A549 (cell line): ENCODE results near the gene YAE1. TPM values are rescaled to one million over a fixed set of nuclear protein-coding genes. Genes with fewer than 3 reads are reported as not detected.

Source experiments
- ATAC-seq, 2 experiments: fragments of 200-7000 bp in 1 of 2; fragments of >200 bp in 1 of 2; cut with Nextera tagmentation in 1 of 2; cut with Tn5 transposase in 1 of 2; 3 replicates each; pipeline versions ENCODE4 v1.8.0 to v1.9.1; 2018 to 2020; ENCODE audit warnings: mild to moderate bottlenecking in 1 of 2, moderate library complexity in 1 of 2
- CTCF ChIA-PET: fragments of 300-600 bp; sonication (Branson Sonifier 250); formaldehyde crosslinking; extraction: SDS; loops from one replicate; lab custom pipeline; 2021; ENCODE audit warnings: antibody characterized with exemption, inconsistent platforms; lab: Yijun Ruan, JAX
- POLR2A ChIA-PET: fragments of 350-600 bp; formaldehyde crosslinking; extraction: SDS; loops from one replicate; lab custom pipeline; 2021; ENCODE audit warnings: antibody characterized with exemption, inconsistent platforms; lab: Yijun Ruan, JAX
- DNase-seq, 2 experiments: peaks; one replicate each; pipeline versions ENCODE4 v3.0.0 to v3.0.0-alpha.2; 2011 to 2016; ENCODE audit warnings: low read depth in 1 of 2, low spot score in 1 of 2
- FAIRE-seq: peaks from 2 replicates; lab custom pipeline; 2011; peaks lifted over from hg19 to GRCh38; lab: Jason Lieb, UNC
- H3K27ac ChIP-seq, 2 experiments: fragments of >200 bp; sonication (Bioruptor Twin); formaldehyde crosslinking; 3 replicates each; pipeline ENCODE4 v1.5.1; 2016 to 2017
- H3K4me1 ChIP-seq: fragments of >200 bp; sonication (Bioruptor Twin); formaldehyde crosslinking; 3 replicates; pipeline ENCODE4 v1.6.1; 2016
- H3K4me2 ChIP-seq: fragments of >200 bp; sonication (Bioruptor Twin); formaldehyde crosslinking; 3 replicates; pipeline ENCODE4 v1.6.1; 2016
- H3K4me3 ChIP-seq: fragments of >200 bp; sonication (Bioruptor Twin); formaldehyde crosslinking; 3 replicates; pipeline ENCODE4 v1.5.1; 2016
- H3K9me3 ChIP-seq: fragments of >200 bp; sonication (Bioruptor Twin); formaldehyde crosslinking; 3 replicates; pipeline ENCODE4 v1.6.1; 2016
- BHLHE40 ChIP-seq: IDR thresholded peaks from 2 replicates; pipeline ENCODE4 v1.6.1; 2012; ENCODE audit warnings: low read depth, low read length, inconsistent platforms
- CBX2 ChIP-seq: fragments of 200-600 bp; sonication (generic); IDR thresholded peaks from 2 replicates; pipeline ENCODE4 v1.6.1; 2016; ENCODE audit warnings: low read depth, mild to moderate bottlenecking, borderline replicate concordance
- CHD2 ChIP-seq: fragments of 150-350 bp; IDR thresholded peaks from 2 replicates; pipeline ENCODE4 v1.6.1; 2014; ENCODE audit warnings: low read length; ENCODE audit not compliant: partially characterized antibody
- ESRRA ChIP-seq: fragments of 150-350 bp; IDR thresholded peaks from 2 replicates; pipeline ENCODE4 v1.6.1; 2014; ENCODE audit warnings: mild to moderate bottlenecking, low read length, borderline replicate concordance
- FOSB ChIP-seq: fragments of 250-450 bp; sonication (Bioruptor Pico); IDR thresholded peaks from 2 replicates; pipeline ENCODE4 v1.5.0; 2020; ENCODE audit warnings: mild to moderate bottlenecking, moderate library complexity
- FOXS1 ChIP-seq: fragments of 250-450 bp; sonication (Bioruptor Pico); IDR thresholded peaks from 2 replicates; pipeline ENCODE4 v1.5.0; 2020; ENCODE audit warnings: mild to moderate bottlenecking, moderate library complexity
- GATA3 ChIP-seq: IDR thresholded peaks from 2 replicates; pipeline ENCODE4 v1.6.1; 2012; ENCODE audit warnings: borderline replicate concordance
- HOXB13 ChIP-seq: fragments of 250-450 bp; sonication (Bioruptor Pico); IDR thresholded peaks from 2 replicates; pipeline ENCODE4 v1.5.0; 2020; ENCODE audit warnings: low read depth, mild to moderate bottlenecking, moderate library complexity
- HOXB5 ChIP-seq: fragments of 250-450 bp; sonication (Bioruptor Pico); IDR thresholded peaks from 2 replicates; pipeline ENCODE4 v1.5.0; 2020; ENCODE audit warnings: mild to moderate bottlenecking, moderate library complexity
- JUN ChIP-seq, 2 experiments: fragments of >200 bp; sonication (Bioruptor Twin); formaldehyde crosslinking; IDR thresholded peaks; 2 replicates in 1 of 2; 3 replicates in 1 of 2; pipeline ENCODE4 v1.6.1; 2016 to 2017
- KDM1A ChIP-seq: fragments of 200-600 bp; sonication (generic); IDR thresholded peaks from 2 replicates; pipeline ENCODE4 v1.6.1; 2016; ENCODE audit warnings: low read depth, mild to moderate bottlenecking
- KDM5A ChIP-seq: fragments of 200-600 bp; sonication (generic); IDR thresholded peaks from 2 replicates; pipeline ENCODE4 v1.6.1; 2016; ENCODE audit warnings: antibody characterized with exemption, mild to moderate bottlenecking
- MYC ChIP-seq: IDR thresholded peaks from 2 replicates; pipeline ENCODE4 v1.6.1; 2012; ENCODE audit warnings: mild to moderate bottlenecking, inconsistent platforms, low read length, improper control_type of control experiment, borderline replicate concordance
- NFE2L2 ChIP-seq: fragments of 150-350 bp; conservative IDR thresholded peaks from 2 replicates; pipeline ENCODE4 v1.6.1; 2014; ENCODE audit warnings: low read length
- PHF8 ChIP-seq: fragments of 200-600 bp; sonication (generic); IDR thresholded peaks from 2 replicates; pipeline ENCODE4 v1.6.1; 2016; ENCODE audit warnings: low read depth, mild to moderate bottlenecking, antibody characterized with exemption, moderate library complexity, borderline replicate concordance
- POLR2A ChIP-seq: IDR thresholded peaks from 2 replicates; pipeline ENCODE4 v1.6.1; 2012; ENCODE audit warnings: mild to moderate bottlenecking, low read length
- POLR2AphosphoS2 ChIP-seq: conservative IDR thresholded peaks from 2 replicates; pipeline ENCODE4 v1.6.1; 2012; ENCODE audit warnings: low read length, improper control_type of control experiment, inconsistent platforms
- RFX5 ChIP-seq: fragments of 450-650 bp; IDR thresholded peaks from 2 replicates; pipeline ENCODE4 v1.7.1; 2014; ENCODE audit warnings: antibody characterized with exemption, mild to moderate bottlenecking, moderate library complexity
- SREBF2 ChIP-seq: fragments of 450-650 bp; IDR thresholded peaks from 2 replicates; pipeline ENCODE4 v1.6.1; 2014; ENCODE audit warnings: mild to moderate bottlenecking, moderate library complexity
- ZC3H11A ChIP-seq: fragments of 450-650 bp; IDR thresholded peaks from 2 replicates; pipeline ENCODE4 v1.6.1; 2014; ENCODE audit warnings: antibody characterized with exemption, mild to moderate bottlenecking
- ZSCAN20 ChIP-seq: fragments of 250-450 bp; sonication (Bioruptor Pico); IDR thresholded peaks from 2 replicates; pipeline ENCODE4 v1.8.0; 2022; ENCODE audit warnings: mild to moderate bottlenecking, moderate library complexity
- WGBS: methylation state at CpG from one replicate; pipeline ENCODE4 v1.1.6; 2017; ENCODE audit errors: missing lambda C conversion rate; 5-methylcytosine and 5-hydroxymethylcytosine counted together
- polyA plus RNA-seq, 4 experiments: library from polyadenylated mRNA; depleted of rRNA in 3 of 4; stranded (reverse); fragments of >200 nt; fragmentation: RNase III in 1 of 4; extraction: RNeasy Plus Mini Kit Qiagen cat#74134 plus additional on column Dnase treatment in 1 of 4; gene quantifications; 2 replicates in 3 of 4; 3 replicates in 1 of 4; pipeline ENCODE4 v1.2.3, GENCODE V29; 2011 to 2017
- TF ChIP-seq, protein P1 (sequence below): fragments of 250-450 bp; sonication (Bioruptor Pico); IDR thresholded peaks from 2 replicates; pipeline ENCODE4 v1.5.0; 2021; ENCODE audit warnings: mild to moderate bottlenecking, moderate library complexity, borderline replicate concordance
- TF ChIP-seq, protein P2 (sequence below): fragments of >200 bp; sonication (Bioruptor Twin); formaldehyde crosslinking; IDR thresholded peaks from 3 replicates; pipeline ENCODE4 v1.6.1; 2016
- TF ChIP-seq, protein P3 (sequence below): IDR thresholded peaks from 2 replicates; pipeline ENCODE4 v1.6.1; 2012
- TF ChIP-seq, protein P4 (sequence below): fragments of 150-350 bp; IDR thresholded peaks from 2 replicates; pipeline ENCODE4 v1.6.1; 2014; ENCODE audit warnings: low read depth, mild to moderate bottlenecking, low read length
- TF ChIP-seq, protein P5 (sequence below): fragments of 200-600 bp; sonication (generic); IDR thresholded peaks from 2 replicates; pipeline ENCODE4 v1.6.1; 2016; ENCODE audit warnings: antibody characterized with exemption, mild to moderate bottlenecking, moderate library complexity

Gene YAE1
- polyA plus RNA-seq, 2 of the 4 experiments (the other 2 are of a cell fraction): 59.1 to 61.2 TPM

DNA sequence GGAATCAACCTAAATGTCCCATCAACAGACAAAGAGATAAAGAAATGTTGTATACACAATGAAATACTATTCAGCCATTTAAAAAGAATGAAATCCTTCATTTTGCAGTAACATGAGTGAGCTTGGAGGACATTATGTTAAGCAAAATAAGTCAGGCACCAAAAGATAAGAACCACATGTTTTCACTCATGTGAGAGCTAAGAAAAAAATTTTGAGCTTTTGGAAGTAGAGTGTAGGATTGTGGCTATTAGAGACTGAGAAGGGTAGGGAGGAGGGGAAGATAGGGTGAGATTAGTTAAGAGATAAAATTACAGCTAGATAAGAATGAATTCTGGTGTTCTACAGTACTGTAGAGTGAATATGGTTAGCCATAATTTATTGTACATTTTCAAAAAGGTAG lies 8.3 kb upstream of the YAE1 start:
- POLR2A ChIA-PET: no interaction called here
- Histone ChIP-seq H3K27ac (no peak overlapping the region), H3K4me1 (no peaks in the 10 kb centered on the region), H3K4me2 (no peak overlapping the region), H3K9me3 (no peaks in the 10 kb centered on the region), H3K4me3 (no peak overlapping the region)
- CTCF ChIA-PET: interaction anchor here (0.6 to 1.1 kb wide), 2 partner anchors 23 to 1097 kb away, joined by 3 read pairs; no protein-coding TSS in a partner anchor
- FAIRE-seq: no peak
- ATAC-seq: no peak
- TF ChIP-seq RFX5 (no peak), BHLHE40 (no peak), SREBF2 (no peak), PHF8 (no peak), CHD2 (no peak), NFE2L2 (no peak), GATA3 (no peak), KDM1A (no peak), ZSCAN20 (CRISPR knock-in tag) (no peak), HOXB13 (CRISPR knock-in tag) (no peak), HOXB5 (no peak), FOXS1 (CRISPR knock-in tag) (no peak), CBX2 (no peak), ZC3H11A (no peak), MYC (no peak), POLR2AphosphoS2 (no peak)
- TF ChIP-seq, protein P1, sequence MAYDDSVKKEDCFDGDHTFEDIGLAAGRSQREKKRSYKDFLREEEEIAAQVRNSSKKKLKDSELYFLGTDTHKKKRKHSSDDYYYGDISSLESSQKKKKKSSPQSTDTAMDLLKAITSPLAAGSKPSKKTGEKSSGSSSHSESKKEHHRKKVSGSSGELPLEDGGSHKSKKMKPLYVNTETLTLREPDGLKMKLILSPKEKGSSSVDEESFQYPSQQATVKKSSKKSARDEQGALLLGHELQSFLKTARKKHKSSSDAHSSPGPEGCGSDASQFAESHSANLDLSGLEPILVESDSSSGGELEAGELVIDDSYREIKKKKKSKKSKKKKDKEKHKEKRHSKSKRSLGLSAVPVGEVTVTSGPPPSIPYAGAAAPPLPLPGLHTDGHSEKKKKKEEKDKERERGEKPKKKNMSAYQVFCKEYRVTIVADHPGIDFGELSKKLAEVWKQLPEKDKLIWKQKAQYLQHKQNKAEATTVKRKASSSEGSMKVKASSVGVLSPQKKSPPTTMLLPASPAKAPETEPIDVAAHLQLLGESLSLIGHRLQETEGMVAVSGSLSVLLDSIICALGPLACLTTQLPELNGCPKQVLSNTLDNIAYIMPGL (CRISPR knock-in tag): no peak
- TF ChIP-seq, protein P2, sequence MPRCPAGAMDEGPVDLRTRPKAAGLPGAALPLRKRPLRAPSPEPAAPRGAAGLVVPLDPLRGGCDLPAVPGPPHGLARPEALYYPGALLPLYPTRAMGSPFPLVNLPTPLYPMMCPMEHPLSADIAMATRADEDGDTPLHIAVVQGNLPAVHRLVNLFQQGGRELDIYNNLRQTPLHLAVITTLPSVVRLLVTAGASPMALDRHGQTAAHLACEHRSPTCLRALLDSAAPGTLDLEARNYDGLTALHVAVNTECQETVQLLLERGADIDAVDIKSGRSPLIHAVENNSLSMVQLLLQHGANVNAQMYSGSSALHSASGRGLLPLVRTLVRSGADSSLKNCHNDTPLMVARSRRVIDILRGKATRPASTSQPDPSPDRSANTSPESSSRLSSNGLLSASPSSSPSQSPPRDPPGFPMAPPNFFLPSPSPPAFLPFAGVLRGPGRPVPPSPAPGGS: no peak
- TF ChIP-seq, protein P3, sequence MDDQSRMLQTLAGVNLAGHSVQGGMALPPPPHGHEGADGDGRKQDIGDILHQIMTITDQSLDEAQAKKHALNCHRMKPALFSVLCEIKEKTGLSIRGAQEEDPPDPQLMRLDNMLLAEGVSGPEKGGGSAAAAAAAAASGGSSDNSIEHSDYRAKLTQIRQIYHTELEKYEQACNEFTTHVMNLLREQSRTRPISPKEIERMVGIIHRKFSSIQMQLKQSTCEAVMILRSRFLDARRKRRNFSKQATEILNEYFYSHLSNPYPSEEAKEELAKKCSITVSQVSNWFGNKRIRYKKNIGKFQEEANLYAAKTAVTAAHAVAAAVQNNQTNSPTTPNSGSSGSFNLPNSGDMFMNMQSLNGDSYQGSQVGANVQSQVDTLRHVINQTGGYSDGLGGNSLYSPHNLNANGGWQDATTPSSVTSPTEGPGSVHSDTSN: no peak
- TF ChIP-seq, protein P4, sequence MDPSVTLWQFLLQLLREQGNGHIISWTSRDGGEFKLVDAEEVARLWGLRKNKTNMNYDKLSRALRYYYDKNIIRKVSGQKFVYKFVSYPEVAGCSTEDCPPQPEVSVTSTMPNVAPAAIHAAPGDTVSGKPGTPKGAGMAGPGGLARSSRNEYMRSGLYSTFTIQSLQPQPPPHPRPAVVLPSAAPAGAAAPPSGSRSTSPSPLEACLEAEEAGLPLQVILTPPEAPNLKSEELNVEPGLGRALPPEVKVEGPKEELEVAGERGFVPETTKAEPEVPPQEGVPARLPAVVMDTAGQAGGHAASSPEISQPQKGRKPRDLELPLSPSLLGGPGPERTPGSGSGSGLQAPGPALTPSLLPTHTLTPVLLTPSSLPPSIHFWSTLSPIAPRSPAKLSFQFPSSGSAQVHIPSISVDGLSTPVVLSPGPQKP: no peak
- DNase-seq: no peak

DNA sequence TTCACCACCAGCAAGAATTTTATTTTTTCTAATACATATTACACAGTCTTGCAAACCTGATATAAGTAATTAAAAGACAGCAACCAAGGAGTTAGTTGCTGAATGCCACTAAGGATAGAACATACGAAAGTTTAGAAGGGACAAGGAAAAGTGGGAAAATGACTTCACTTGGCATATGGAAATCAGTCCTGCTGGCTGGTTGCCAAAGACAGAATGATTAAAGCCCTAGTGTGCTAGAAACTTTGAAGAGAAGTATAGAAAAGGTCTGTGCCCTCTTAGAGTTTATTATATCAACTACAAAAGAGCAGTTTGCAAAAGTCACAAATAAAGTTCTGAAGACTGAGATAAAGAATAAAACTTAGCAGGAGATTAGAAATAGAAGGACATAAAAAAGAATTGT lies 5.8 kb upstream of the YAE1 start:
- H3K4me3 ChIP-seq: no peak overlapping the region
- DNase-seq: no peak
- ATAC-seq: no peak
- POLR2A ChIA-PET: no interaction called here
- 45% methylated on average over 1 of the region's 1 CpG for WGBS
- H3K4me2 ChIP-seq: no peak overlapping the region
- H3K4me1 ChIP-seq: no peaks in the 10 kb centered on the region
- no peak for FAIRE-seq
- CTCF ChIA-PET: interaction anchor here (0.6 to 1.0 kb wide), 2 partner anchors 20 to 106 kb away, joined by 3 read pairs; no protein-coding TSS in a partner anchor
- no peak overlapping the region for H3K27ac ChIP-seq
- no peak for TF ChIP-seq KDM5A
- TF ChIP-seq POLR2A: no peak
- no peak for TF ChIP-seq FOSB (CRISPR knock-in tag)
- TF ChIP-seq JUN (IDR thresholded peaks at IDR 0.05): no peak
- no peak for TF ChIP-seq HOXB5
- TF ChIP-seq, protein P3: no peak
- TF ChIP-seq, protein P5, sequence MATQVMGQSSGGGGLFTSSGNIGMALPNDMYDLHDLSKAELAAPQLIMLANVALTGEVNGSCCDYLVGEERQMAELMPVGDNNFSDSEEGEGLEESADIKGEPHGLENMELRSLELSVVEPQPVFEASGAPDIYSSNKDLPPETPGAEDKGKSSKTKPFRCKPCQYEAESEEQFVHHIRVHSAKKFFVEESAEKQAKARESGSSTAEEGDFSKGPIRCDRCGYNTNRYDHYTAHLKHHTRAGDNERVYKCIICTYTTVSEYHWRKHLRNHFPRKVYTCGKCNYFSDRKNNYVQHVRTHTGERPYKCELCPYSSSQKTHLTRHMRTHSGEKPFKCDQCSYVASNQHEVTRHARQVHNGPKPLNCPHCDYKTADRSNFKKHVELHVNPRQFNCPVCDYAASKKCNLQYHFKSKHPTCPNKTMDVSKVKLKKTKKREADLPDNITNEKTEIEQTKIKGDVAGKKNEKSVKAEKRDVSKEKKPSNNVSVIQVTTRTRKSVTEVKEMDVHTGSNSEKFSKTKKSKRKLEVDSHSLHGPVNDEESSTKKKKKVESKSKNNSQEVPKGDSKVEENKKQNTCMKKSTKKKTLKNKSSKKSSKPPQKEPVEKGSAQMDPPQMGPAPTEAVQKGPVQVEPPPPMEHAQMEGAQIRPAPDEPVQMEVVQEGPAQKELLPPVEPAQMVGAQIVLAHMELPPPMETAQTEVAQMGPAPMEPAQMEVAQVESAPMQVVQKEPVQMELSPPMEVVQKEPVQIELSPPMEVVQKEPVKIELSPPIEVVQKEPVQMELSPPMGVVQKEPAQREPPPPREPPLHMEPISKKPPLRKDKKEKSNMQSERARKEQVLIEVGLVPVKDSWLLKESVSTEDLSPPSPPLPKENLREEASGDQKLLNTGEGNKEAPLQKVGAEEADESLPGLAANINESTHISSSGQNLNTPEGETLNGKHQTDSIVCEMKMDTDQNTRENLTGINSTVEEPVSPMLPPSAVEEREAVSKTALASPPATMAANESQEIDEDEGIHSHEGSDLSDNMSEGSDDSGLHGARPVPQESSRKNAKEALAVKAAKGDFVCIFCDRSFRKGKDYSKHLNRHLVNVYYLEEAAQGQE: no peak
- TF ChIP-seq GATA3: no peak
- TF ChIP-seq ESRRA: no peak
- TF ChIP-seq ZC3H11A: no peak
- H3K9me3 ChIP-seq: no peaks in the 10 kb centered on the region
